IPS DF 4.7 (cell line): Measurements from ENCODE around the gene SH2D3C.

Experiments used
- DNase-seq: peaks from one replicate; pipeline ENCODE4 v3.0.0-alpha.2; 2013; ENCODE audit warnings: low spot score; ENCODE audit errors: extremely low read depth

SH2D3C gene

GRCh38 chr9:127808347-127809001 is 30.0 kb upstream of the SH2D3C start:
- DNase-seq, result no peak

GRCh38 chr9:127806871-127807270 is 28.4 kb upstream of the SH2D3C start:
- no peak for DNase-seq

- DNase-seq, result no peak
These were observed 27.2 kb upstream of the SH2D3C start for GRCh38 chr9:127805620-127806019.

DNA sequence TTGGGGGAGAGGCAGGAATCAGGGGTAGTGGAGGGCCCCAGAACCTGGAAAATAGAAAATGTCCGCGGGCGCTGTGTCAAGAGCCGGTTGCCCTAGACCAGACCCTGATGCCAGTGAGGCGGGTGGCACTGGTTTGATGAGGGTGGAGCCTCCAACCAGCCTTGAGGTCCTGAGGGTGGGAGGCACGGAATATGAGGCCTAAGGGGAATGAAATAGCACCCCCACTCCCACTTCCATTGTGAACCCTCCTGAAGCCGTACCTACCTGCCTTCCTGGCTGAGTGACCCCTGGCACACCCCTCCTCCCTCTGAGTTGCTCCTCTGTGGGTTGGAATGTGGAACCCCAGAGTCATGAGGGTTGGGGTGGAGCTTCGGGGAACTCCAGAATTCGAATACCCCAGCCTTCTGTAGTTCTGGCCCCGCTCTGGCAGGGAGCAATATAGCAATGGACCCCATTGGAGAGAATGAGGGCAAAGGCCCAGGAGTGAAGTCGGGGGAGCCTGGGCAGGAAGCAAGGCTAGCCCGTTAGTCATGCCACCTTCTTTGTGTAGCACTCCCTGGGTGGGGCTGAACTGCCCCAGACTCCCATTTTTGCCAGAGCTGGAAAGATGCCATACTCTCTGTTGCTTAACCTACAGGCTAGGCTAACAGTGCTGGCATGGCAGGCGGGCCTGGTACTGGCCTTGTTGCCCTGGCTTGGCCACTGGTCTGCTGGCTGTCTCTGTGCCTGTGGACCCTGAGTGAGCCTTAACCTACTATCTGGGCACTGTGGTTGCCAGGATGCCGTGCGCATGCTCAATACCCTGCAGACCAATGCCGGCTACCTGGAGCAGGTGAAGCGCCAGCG is 25.3 kb upstream of the SH2D3C start:
- no peak for DNase-seq

DNA sequence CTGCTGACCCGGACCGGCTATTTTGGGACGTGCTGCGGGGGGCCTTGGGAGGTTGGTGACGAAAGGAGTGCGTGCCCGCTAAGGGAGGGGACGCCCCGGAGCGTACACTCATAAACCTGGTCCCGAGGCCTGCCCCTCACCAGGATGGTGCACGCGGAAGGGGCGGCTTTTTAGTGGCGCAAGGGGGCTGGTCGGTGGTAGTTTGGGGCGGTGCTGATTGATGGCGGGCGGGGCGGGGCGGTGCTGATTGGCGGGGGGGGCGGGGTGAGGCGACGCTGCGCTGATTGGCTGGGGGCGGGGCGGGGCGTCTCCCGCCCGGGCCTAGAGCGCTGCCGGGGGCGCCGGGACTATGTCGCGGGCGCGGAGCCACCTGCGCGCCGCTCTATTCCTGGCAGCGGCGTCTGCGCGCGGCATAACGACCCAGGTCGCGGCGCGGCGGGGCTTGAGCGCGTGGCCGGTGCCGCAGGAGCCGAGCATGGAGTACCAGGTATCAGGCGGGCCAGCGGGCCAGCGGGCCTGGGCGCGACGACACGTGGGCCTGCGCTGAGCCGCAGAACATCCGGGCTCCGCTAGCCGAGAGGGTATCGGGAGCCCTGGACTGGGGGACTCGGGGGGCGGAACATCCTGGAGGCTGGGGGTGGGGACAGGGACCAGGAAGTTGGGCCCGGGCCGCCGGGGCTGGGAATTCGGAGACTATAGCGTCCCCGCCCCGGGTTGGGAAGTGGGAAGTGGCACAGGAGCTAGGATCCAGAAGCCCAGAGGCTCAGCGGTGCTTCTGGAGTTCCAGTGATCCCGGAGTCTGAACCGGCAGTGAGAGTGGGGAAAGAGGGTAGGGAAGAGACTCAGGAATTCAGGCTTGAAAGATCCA is 24.3 kb upstream of the SH2D3C start, which contains the start of gene FPGS:
Gene FPGS (plus strand): TSS at position 307 of the 868 bp plus-strand sequence. CDS start 43 bp downstream, at position 350.
- no peak for DNase-seq

DNA sequence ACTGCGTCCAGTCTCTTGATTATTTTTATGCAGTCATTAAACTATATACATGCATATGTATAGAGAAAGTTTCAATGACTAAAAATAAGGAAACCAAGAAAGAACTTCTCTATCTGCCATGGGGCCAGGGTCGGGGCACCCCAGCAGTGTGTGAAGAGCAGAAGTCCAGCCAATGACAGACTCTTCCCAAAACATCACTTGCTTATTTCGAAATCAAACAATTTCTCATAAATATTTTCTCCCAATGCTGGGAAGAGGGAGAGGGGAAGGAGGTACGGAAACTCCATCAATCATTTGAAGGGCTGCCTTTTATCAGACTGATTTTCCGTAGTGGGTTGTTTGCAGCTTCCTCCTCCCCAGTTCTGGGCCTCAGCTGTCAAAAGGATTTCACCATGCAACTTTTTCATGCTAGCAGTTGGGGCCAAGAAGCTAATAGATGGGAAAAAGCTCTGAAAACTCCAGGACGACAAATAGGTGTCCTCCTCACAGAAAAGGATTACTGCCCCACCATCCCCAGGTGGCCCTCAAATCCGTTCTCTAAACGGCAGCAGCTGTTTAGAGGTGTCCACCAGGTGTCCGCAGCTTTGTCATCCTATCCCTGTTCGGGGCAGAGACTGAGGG is 23.6 kb upstream of the SH2D3C start:
- DNase-seq, result no peak

- no peak for DNase-seq
These were observed 18.4 kb upstream of the SH2D3C start for GRCh38 chr9:127796852-127797370.

DNA sequence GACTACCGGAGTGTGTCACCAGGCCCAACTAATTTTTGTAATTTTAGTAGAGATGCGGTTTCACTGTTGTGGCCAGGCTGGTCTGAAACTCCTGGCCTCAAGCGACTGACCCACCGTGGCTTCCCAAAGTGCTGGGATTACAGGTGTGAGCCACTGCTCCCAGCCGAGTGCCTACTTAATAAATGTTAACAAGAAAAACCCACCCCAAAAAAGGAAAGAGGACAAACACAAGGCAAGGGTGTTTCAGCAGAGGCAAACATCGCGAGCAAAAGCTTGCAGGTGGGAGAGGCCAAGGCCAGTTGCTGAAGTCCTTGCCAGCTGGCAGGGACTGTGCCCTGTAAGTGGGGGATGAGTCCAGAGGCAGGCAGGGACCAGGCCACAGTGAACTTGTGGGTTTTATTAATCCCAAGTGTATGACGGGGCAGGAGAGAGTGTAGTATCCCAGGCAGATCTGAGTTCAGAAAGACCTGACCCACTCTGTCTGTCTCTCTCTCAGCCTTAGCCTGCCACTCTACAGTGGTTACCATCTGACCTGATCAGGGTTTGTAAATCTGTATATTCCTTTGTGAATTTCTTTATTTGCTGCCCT is 17.9 kb upstream of the SH2D3C start:
- DNase-seq, result no peak

DNA sequence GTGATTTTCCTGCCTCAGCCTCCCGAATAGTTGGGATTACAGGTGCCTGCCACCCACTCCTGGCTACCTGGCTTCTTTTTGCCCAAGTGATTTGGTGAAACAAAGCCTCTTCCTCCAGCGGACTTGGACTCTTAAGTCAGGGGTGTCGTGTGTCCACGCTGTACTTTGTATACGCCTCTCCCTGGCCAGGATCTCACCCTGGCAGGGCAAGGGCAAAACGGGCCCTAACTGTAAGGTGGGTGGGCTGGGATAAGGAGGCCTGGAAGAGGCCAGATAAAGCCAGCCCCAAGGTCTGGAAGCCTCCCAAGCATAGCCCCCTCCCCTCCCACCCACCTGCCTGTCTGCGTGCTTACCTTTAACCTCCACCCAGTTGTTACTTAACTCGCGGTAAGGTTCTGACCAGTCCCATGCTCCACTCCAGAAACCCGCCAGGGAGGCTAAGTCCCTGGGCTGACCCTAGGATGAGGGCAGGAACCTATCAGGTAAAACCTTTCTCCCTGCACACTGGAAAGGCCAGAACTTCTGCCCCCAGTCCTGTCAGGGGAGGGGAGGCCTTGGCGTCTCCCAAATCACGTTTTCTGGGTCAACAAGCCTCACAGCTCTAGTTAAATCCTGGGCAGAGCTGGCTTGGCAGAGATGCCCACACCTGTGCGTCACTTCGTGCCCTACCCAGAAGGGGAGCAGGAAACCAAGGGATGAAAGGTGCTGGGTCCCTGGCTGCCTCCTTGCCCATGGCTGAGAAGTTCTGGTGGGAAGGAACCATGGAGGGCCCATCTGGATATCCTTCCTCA is 15.7 kb upstream of the SH2D3C start:
- DNase-seq, result no peak

- DNase-seq, result no peak
These were observed 14.7 kb upstream of the SH2D3C start for GRCh38 chr9:127793093-127793708.

GRCh38 chr9:127792417-127793031 is 14.1 kb upstream of the SH2D3C start:
- DNase-seq, result no peak

DNA sequence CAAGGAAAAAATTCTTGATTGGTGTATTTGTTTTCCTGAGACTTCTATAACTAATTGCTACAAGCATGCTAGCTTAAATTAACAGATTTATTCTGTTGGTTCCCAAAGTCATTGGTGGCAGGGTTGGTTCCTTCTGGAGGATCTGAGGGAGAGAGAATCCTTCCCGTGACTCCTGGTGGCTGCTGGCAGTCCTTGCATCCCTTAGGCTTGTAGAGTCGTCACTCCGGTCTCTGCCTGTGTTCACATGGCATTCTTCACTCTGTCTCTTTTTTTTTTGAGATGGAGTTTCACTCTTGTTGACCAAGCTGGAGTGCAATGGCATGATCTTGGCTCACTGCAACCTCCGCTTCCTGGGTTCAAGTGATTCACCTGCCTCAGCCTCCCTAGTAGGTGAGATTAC is 12.6 kb upstream of the SH2D3C start:
- DNase-seq, result no peak

- no peak for DNase-seq
These were observed 11.8 kb upstream of the SH2D3C start for GRCh38 chr9:127790094-127790855.

- no peak for DNase-seq
These were observed 10.7 kb upstream of the SH2D3C start for GRCh38 chr9:127789179-127789578.

GRCh38 chr9:127788337-127789011 is 10.0 kb upstream of the SH2D3C start:
- no peak for DNase-seq

DNA sequence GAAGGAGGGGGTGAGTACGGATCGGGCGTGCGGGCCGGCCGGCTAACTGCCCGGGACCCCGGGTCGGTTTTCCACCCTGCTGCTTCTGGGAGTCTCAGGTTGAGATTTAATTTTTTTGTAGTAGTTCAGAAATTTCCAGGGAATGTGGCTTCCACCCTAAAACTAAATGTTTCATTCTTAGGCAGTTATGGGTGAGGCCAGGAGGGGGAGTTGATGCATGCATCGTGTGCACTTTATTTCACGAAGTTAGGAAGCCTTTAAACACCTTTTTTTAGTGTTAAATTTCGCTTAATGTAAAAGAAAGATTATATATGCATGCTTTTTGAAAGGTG is 8.3 kb upstream of the SH2D3C start:
- DNase-seq, result no peak

- no peak for DNase-seq
These were observed 7.7 kb upstream of the SH2D3C start, which contains the start of gene CDK9 for GRCh38 chr9:127785933-127786772. Gene CDK9 (plus strand): TSS chr9:127786034. CDS start chr9:127786149, 115 bp downstream.
